HepG2 (cell line): ENCODE measurements around the gene SRBD1. TPM values are rescaled to one million over a fixed set of nuclear protein-coding genes. Genes with fewer than 3 reads are reported as not detected.

Experiments
- ATAC-seq: fragments of 200-7000 bp; cut with Tn5 transposase; 3 replicates; pipeline ENCODE4 v1.9.1; 2020; ENCODE audit warnings: mild to moderate bottlenecking, moderate library complexity
- BruUV-seq: library from RNA; stranded (reverse); fragments of 400-500 nt; replicated peaks from 2 replicates; lab custom pipeline; 2021; lab: Mats Ljungman, UMichigan
- CTCF ChIA-PET: fragments of 300-600 bp; formaldehyde crosslinking; extraction: SDS; loops from one replicate; lab custom pipeline; 2021; ENCODE audit warnings: low total read pairs, inconsistent platforms, low intra/inter-chr PET ratio; lab: Yijun Ruan, JAX
- POLR2A ChIA-PET: fragments of 350-600 bp; sonication (Branson Sonifier 250); formaldehyde crosslinking; loops from one replicate; lab custom pipeline; 2020; ENCODE audit warnings: antibody characterized with exemption, inconsistent platforms; lab: Yijun Ruan, JAX
- DNase-seq: peaks from one replicate; pipeline ENCODE4 v3.0.0-alpha.2; 2015; ENCODE audit warnings: low spot score
- FAIRE-seq: peaks from 3 replicates; lab custom pipeline; 2011; peaks lifted over from hg19 to GRCh38; lab: Jason Lieb, UNC
- H2AFZ ChIP-seq: one replicate; pipeline ENCODE4 v1.6.1; 2011; ENCODE audit warnings: low read length, inconsistent platforms
- H3K27ac ChIP-seq: fragments of 300-600 bp; 3 replicates; pipeline ENCODE4 v1.8.0; 2011; ENCODE audit warnings: mixed run types, mild to moderate bottlenecking, mixed read lengths, low read length, inconsistent platforms; ENCODE audit not compliant: insufficient read depth; ENCODE audit errors: extremely low read length
- H3K27me3 ChIP-seq, 2 experiments: fragments of 200-600 bp in 1 of 2; 2 replicates in 1 of 2; 3 replicates in 1 of 2; pipeline versions ENCODE4 v1.6.0 to v1.8.0; 2011; ENCODE audit warnings: low read length in 2 of 2, mild to moderate bottlenecking in 2 of 2, moderate library complexity in 2 of 2, inconsistent platforms in 1 of 2; ENCODE audit not compliant: insufficient read depth in 2 of 2, control insufficient read depth in 1 of 2
- H3K36me3 ChIP-seq, 2 experiments: fragments of 200-600 bp in 1 of 2; replicated peaks in 1 of 2; 2 replicates in 1 of 2; 3 replicates in 1 of 2; pipeline versions ENCODE4 v1.5.1 to v1.8.0; 2011; ENCODE audit warnings: low read length in 2 of 2, inconsistent platforms in 1 of 2; ENCODE audit not compliant: insufficient read depth in 2 of 2, control insufficient read depth in 1 of 2
- H3K4me1 ChIP-seq: 2 replicates; pipeline ENCODE4 v1.5.1; 2012; ENCODE audit warnings: low read length, inconsistent platforms; ENCODE audit not compliant: insufficient read depth
- H3K4me2 ChIP-seq: 2 replicates; pipeline ENCODE4 v1.6.0; 2011; ENCODE audit warnings: low read depth, low read length, inconsistent platforms
- H3K4me3 ChIP-seq, 3 experiments: fragments of 200-600 bp in 1 of 3; sonication (generic), shearing (Covaris generic) in 1 of 3; replicated peaks in 1 of 3; 2 replicates each; pipeline ENCODE4 v1.5.1; 2011 to 2016; ENCODE audit warnings: low read length in 3 of 3, inconsistent platforms in 2 of 3, low read depth in 2 of 3, mild to moderate bottlenecking in 2 of 3, control low read depth in 1 of 3, mixed read lengths in 1 of 3; ENCODE audit not compliant: insufficient read depth in 1 of 3
- H3K79me2 ChIP-seq: one replicate; pipeline ENCODE4 v1.6.1; 2011; ENCODE audit warnings: low read length, inconsistent platforms; ENCODE audit not compliant: insufficient read depth
- H3K9ac ChIP-seq: 2 replicates; pipeline ENCODE4 v1.6.0; 2011; ENCODE audit warnings: mild to moderate bottlenecking, low read depth, low read length, inconsistent platforms; ENCODE audit not compliant: insufficient read depth
- H3K9me3 ChIP-seq: 2 replicates; pipeline ENCODE4 v1.5.1; 2012; ENCODE audit warnings: mild to moderate bottlenecking, low read length
- H4K20me1 ChIP-seq: 2 replicates; pipeline ENCODE4 v1.6.0; 2011; ENCODE audit warnings: inconsistent platforms, mild to moderate bottlenecking, low read length, moderate library complexity; ENCODE audit not compliant: insufficient read depth
- AKAP8 ChIP-seq: sonication (generic); formaldehyde crosslinking; IDR thresholded peaks from 2 replicates; pipeline ENCODE4 v1.5.1; 2020; ENCODE audit warnings: mild to moderate bottlenecking, missing genetic modification reagents
- ATF1 ChIP-seq: IDR thresholded peaks from 2 replicates; pipeline ENCODE4 v1.6.1; 2016; ENCODE audit warnings: mild to moderate bottlenecking, control low read depth
- CCDC6 ChIP-seq: sonication (generic); formaldehyde crosslinking; IDR thresholded peaks from 2 replicates; pipeline ENCODE4 v1.8.1; 2022; ENCODE audit warnings: mild to moderate bottlenecking, missing genetic modification reagents, moderate library complexity
- NR2F2 ChIP-seq: IDR thresholded peaks from 2 replicates; pipeline ENCODE4 v1.6.1; 2012; ENCODE audit warnings: low read depth, inconsistent platforms, borderline replicate concordance
- RBAK ChIP-seq: sonication (generic); formaldehyde crosslinking; IDR thresholded peaks from 2 replicates; pipeline ENCODE4 v1.5.1; 2020; ENCODE audit warnings: mild to moderate bottlenecking, missing genetic modification reagents
- ZNF121 ChIP-seq: sonication (generic); formaldehyde crosslinking; IDR thresholded peaks from 2 replicates; pipeline ENCODE4 v1.5.0; 2020; ENCODE audit warnings: mild to moderate bottlenecking, missing genetic modification reagents
- ZNF296 ChIP-seq: sonication (generic); formaldehyde crosslinking; conservative IDR thresholded peaks from 2 replicates; pipeline ENCODE4 v1.5.0; 2020; ENCODE audit warnings: mild to moderate bottlenecking, missing genetic modification reagents
- ZNF547 ChIP-seq: sonication (generic); formaldehyde crosslinking; IDR thresholded peaks from 2 replicates; pipeline ENCODE4 v1.5.1; 2020; ENCODE audit warnings: mild to moderate bottlenecking, missing genetic modification reagents
- ZNF646 ChIP-seq: sonication (generic); formaldehyde crosslinking; IDR thresholded peaks from 2 replicates; pipeline ENCODE4 v1.9.0; 2021; ENCODE audit warnings: mild to moderate bottlenecking, missing genetic modification reagents
- ZNF709 ChIP-seq: sonication (generic); formaldehyde crosslinking; IDR thresholded peaks from 2 replicates; pipeline ENCODE4 v1.5.0; 2020; ENCODE audit warnings: mild to moderate bottlenecking, missing genetic modification reagents
- WGBS: methylation state at CpG from one replicate; pipeline ENCODE4 v1.1.6; 2017; ENCODE audit warnings: low lambda C conversion rate; 5-methylcytosine and 5-hydroxymethylcytosine counted together
- in situ Hi-C: cut with HindIII; loops from 2 replicates; pipeline ENCODE4 v1.10.0; 2017; ENCODE audit warnings: low pct_unique_long_range_greater_than_20kb; ENCODE audit not compliant: extremely low pct_ligation_motif_present
- intact Hi-C: fragments of 100-400 bp; cut with micrococcal nuclease; formaldehyde crosslinking; loops from one replicate; pipeline ENCODE4 v1.10.0; 2022; ENCODE audit not compliant: unreplicated experiment
- polyA plus RNA-seq, 8 experiments: library from polyadenylated mRNA; depleted of rRNA in 3 of 8; stranded (reverse) in 7 of 8; unstranded in 1 of 8; fragments of >200 nt; fragmentation: Illumina TruSeq in 4 of 8; extraction: Trizol in 4 of 8; gene quantifications; 2 replicates each; pipeline versions ENCODE4 v1.2.1 to v1.2.3, GENCODE V29; 2011 to 2016; ENCODE audit warnings: low read depth in 4 of 8, missing spikeins in 1 of 8, mixed read lengths in 1 of 8; ENCODE audit not compliant: insufficient read depth in 1 of 8
- total RNA-seq, 5 experiments: library from RNA; depleted of rRNA; stranded (reverse); fragments of >200 nt; fragmentation: Illumina TruSeq; extraction: Trizol; gene quantifications; 2 replicates each; pipeline ENCODE4 v1.2.3, GENCODE V29; 2016; ENCODE audit warnings: low read depth in 1 of 5

The SRBD1 gene
- total and polyA plus RNA-seq, 2 of the 13 experiments (the other 11 are each of a cell fraction or from before 2014, with no cell fraction given): 3.2 to 23.9 TPM

GRCh38 chr2:45380131-45380836, 230.8 kb downstream of the SRBD1 start:
- in situ Hi-C loops: no loop called here
- ATAC-seq: peak; percentile 50; the same call in 2 of the 3 replicates

More at GRCh38 chr2:45380131-45380836, 230.8 kb downstream of the SRBD1 start:
- Histone ChIP-seq H3K27ac (no peak overlapping the region), H4K20me1 (no peaks in the 10 kb centered on the region), H3K79me2 (no peaks in the 10 kb centered on the region), H3K36me3 (no peaks in the 10 kb centered on the region), H3K27me3 (no peaks in the 10 kb centered on the region), H3K4me3 (no peak overlapping the region), H3K4me2 (no peak overlapping the region), H3K9ac (no peak overlapping the region), H3K4me1 (no peaks in the 10 kb centered on the region), H3K9me3 (no peaks in the 10 kb centered on the region), H2AFZ (no peak overlapping the region)
- intact Hi-C loops: no loop called here
- POLR2A ChIA-PET: no interaction called here
- BruUV-seq: no TSS peak
- WGBS: 78% methylated on average over 3 of the region's 3 CpGs
- FAIRE-seq (no peak), DNase-seq (peak; percentile 15)
- CTCF ChIA-PET: no interaction called here
- no peak for TF ChIP-seq ZNF547
- no peak for TF ChIP-seq ZNF646
- TF ChIP-seq ZNF709 (CRISPR knock-in tag): no peak
- no peak for TF ChIP-seq RBAK
- TF ChIP-seq ATF1 (CRISPR knock-in tag): no peak
- TF ChIP-seq ZNF296 (CRISPR knock-in tag): no peak
- TF ChIP-seq AKAP8: no peak
- no peak for TF ChIP-seq CCDC6 (CRISPR knock-in tag)
- no peak for TF ChIP-seq ZNF121 (CRISPR knock-in tag)
- no peak for TF ChIP-seq NR2F2
